IMR-90 (cell line): ENCODE measurements around the gene RLF. TPM values are rescaled to one million over a fixed set of nuclear protein-coding genes. Genes with fewer than 3 reads are reported as not detected.

Experiments used
- ATAC-seq: fragments of 200-7000 bp; cut with Tn5 transposase; 2 replicates; pipeline ENCODE4 v1.9.1; 2020; ENCODE audit warnings: low read depth, mild to moderate bottlenecking, moderate library complexity
- BruUV-seq: library from RNA; stranded (reverse); fragments of 400-500 nt; replicated peaks from 2 replicates; lab custom pipeline; 2021; lab: Mats Ljungman, UMichigan
- CTCF ChIA-PET: fragments of 300-600 bp; formaldehyde crosslinking; extraction: SDS; loops from one replicate; lab custom pipeline; 2021; ENCODE audit warnings: antibody characterized with exemption; lab: Yijun Ruan, JAX
- POLR2A ChIA-PET: fragments of 300-600 bp; sonication (Branson Sonifier 250); formaldehyde crosslinking; loops from one replicate; lab custom pipeline; 2022; ENCODE audit warnings: antibody characterized with exemption; ENCODE audit not compliant: unreplicated experiment; lab: Charles Lee
- DNase-seq: peaks from one replicate; pipeline ENCODE4 v3.0.0; 2013
- H2AFZ ChIP-seq: replicated peaks from 2 replicates; pipeline ENCODE3; 2013; ENCODE audit warnings: low read length, mild to moderate bottlenecking; ENCODE audit not compliant: poor library complexity
- H2AK5ac ChIP-seq: 2 replicates; pipeline ENCODE4 v1.6.1; 2013; ENCODE audit warnings: low read depth, low read length, inconsistent platforms
- H2AK9ac ChIP-seq: replicated peaks from 2 replicates; pipeline ENCODE3; 2013; ENCODE audit warnings: mild to moderate bottlenecking, low read depth, low read length, moderate library complexity; ENCODE audit not compliant: poor library complexity
- H2BK120ac ChIP-seq: 2 replicates; pipeline ENCODE4 v1.6.1; 2013; ENCODE audit warnings: low read depth, low read length, inconsistent platforms
- H2BK15ac ChIP-seq: 3 replicates; pipeline ENCODE4 v1.6.1; 2013; ENCODE audit warnings: low read depth, low read length, inconsistent platforms
- H2BK20ac ChIP-seq: 2 replicates; pipeline ENCODE4 v1.6.1; 2013; ENCODE audit warnings: low read depth, mild to moderate bottlenecking, inconsistent platforms, low read length, moderate library complexity
- H2BK5ac ChIP-seq: 2 replicates; pipeline ENCODE4 v1.6.1; 2013; ENCODE audit warnings: mild to moderate bottlenecking, low read depth, low read length, inconsistent platforms; ENCODE audit not compliant: poor library complexity, severe bottlenecking
- H3K14ac ChIP-seq: replicated peaks from 2 replicates; pipeline ENCODE4 v1.6.1; 2013; ENCODE audit warnings: low read depth, low read length, inconsistent platforms
- H3K18ac ChIP-seq: 2 replicates; pipeline ENCODE4 v1.6.1; 2013; ENCODE audit warnings: low read depth, low read length, control low read depth
- H3K23ac ChIP-seq: 2 replicates; pipeline ENCODE4 v1.6.1; 2013; ENCODE audit warnings: low read depth, low read length, inconsistent platforms
- H3K27ac ChIP-seq: 2 replicates; pipeline ENCODE4 v1.5.1; 2013; ENCODE audit warnings: mild to moderate bottlenecking, control low read depth, low read length; ENCODE audit not compliant: insufficient read depth
- H3K27me3 ChIP-seq: 2 replicates; pipeline ENCODE4 v1.6.1; 2013; ENCODE audit warnings: low read length; ENCODE audit not compliant: control insufficient read depth, insufficient read depth
- H3K36me3 ChIP-seq: 2 replicates; pipeline ENCODE4 v1.6.1; 2013; ENCODE audit warnings: low read length, mixed read lengths; ENCODE audit not compliant: control insufficient read depth, insufficient read depth
- H3K4ac ChIP-seq: 2 replicates; pipeline ENCODE4 v1.6.1; 2013; ENCODE audit warnings: low read depth, low read length, inconsistent platforms
- H3K4me1 ChIP-seq: 2 replicates; pipeline ENCODE4 v1.6.1; 2013; ENCODE audit warnings: low read length, mixed read lengths; ENCODE audit not compliant: control insufficient read depth, insufficient read depth
- H3K4me2 ChIP-seq: 2 replicates; pipeline ENCODE4 v1.6.1; 2013; ENCODE audit warnings: low read depth, mild to moderate bottlenecking, control low read depth, low read length, moderate library complexity
- H3K4me3 ChIP-seq: 2 replicates; pipeline ENCODE4 v1.5.1; 2013; ENCODE audit warnings: low read depth, mild to moderate bottlenecking, control low read depth, low read length, moderate library complexity; ENCODE audit not compliant: insufficient read depth
- H3K56ac ChIP-seq: 2 replicates; pipeline ENCODE4 v1.6.1; 2013; ENCODE audit warnings: low read length, inconsistent platforms; ENCODE audit not compliant: insufficient read depth; ENCODE audit errors: extremely low read depth
- H3K79me1 ChIP-seq, 2 experiments: 2 replicates each; pipeline ENCODE4 v1.6.1; 2013; ENCODE audit warnings: low read length in 2 of 2, inconsistent platforms in 1 of 2, low read depth in 1 of 2
- H3K9ac ChIP-seq: 2 replicates; pipeline ENCODE4 v1.6.1; 2013; ENCODE audit warnings: low read depth, low read length, control low read depth
- H3K9me1 ChIP-seq: 2 replicates; pipeline ENCODE4 v1.6.1; 2013; ENCODE audit warnings: low read length, inconsistent platforms; ENCODE audit not compliant: insufficient read depth
- H3K9me3 ChIP-seq: 2 replicates; pipeline ENCODE4 v1.6.1; 2013; ENCODE audit warnings: low read length; ENCODE audit not compliant: control insufficient read depth, insufficient read depth
- H4K20me1 ChIP-seq: 2 replicates; pipeline ENCODE4 v1.6.1; 2013; ENCODE audit warnings: low read length, inconsistent platforms; ENCODE audit not compliant: insufficient read depth
- H4K5ac ChIP-seq: 2 replicates; pipeline ENCODE4 v1.6.1; 2013; ENCODE audit warnings: mild to moderate bottlenecking, low read depth, low read length, control low read depth
- H4K8ac ChIP-seq, 2 experiments: 2 replicates each; pipeline ENCODE4 v1.6.1; 2013; ENCODE audit warnings: low read depth in 2 of 2, low read length in 2 of 2, control low read depth in 1 of 2, inconsistent platforms in 1 of 2
- H4K91ac ChIP-seq: 2 replicates; pipeline ENCODE4 v1.6.1; 2013; ENCODE audit warnings: low read depth, low read length, inconsistent platforms; ENCODE audit not compliant: insufficient read depth
- BHLHE40 ChIP-seq: fragments of 150-350 bp; IDR thresholded peaks from 2 replicates; pipeline ENCODE4 v1.6.1; 2016; ENCODE audit warnings: mild to moderate bottlenecking, low read depth, low read length
- CEBPB ChIP-seq: IDR thresholded peaks from 2 replicates; pipeline ENCODE4 v1.6.1; 2012; ENCODE audit warnings: low read depth, low read length, improper control_type of control experiment
- CHD1 ChIP-seq: IDR thresholded peaks from 2 replicates; pipeline ENCODE4 v1.6.1; 2012; ENCODE audit warnings: low read depth, low read length, improper control_type of control experiment
- FOS ChIP-seq: fragments of 150-350 bp; IDR thresholded peaks from 2 replicates; pipeline ENCODE4 v1.6.1; 2016; ENCODE audit warnings: low read depth, low read length
- MAFK ChIP-seq: IDR thresholded peaks from 2 replicates; pipeline ENCODE4 v1.6.1; 2012; ENCODE audit warnings: low read depth, low read length, improper control_type of control experiment
- MXI1 ChIP-seq: IDR thresholded peaks from 2 replicates; pipeline ENCODE4 v1.6.1; 2012; ENCODE audit warnings: low read depth, mild to moderate bottlenecking, low read length, moderate library complexity, borderline replicate concordance
- POLR2A ChIP-seq: IDR thresholded peaks from 2 replicates; pipeline ENCODE4 v1.6.1; 2012; ENCODE audit warnings: mild to moderate bottlenecking, low read depth, low read length
- RAD21 ChIP-seq: IDR thresholded peaks from 2 replicates; pipeline ENCODE4 v1.6.1; 2012; ENCODE audit warnings: low read length, improper control_type of control experiment
- RCOR1 ChIP-seq: IDR thresholded peaks from 2 replicates; pipeline ENCODE4 v1.6.1; 2012; ENCODE audit warnings: mild to moderate bottlenecking, low read length, improper control_type of control experiment; ENCODE audit not compliant: insufficient replicate concordance
- SMC3 ChIP-seq: fragments of 150-350 bp; IDR thresholded peaks from 2 replicates; pipeline ENCODE4 v1.6.1; 2016; ENCODE audit warnings: low read depth, mild to moderate bottlenecking, antibody characterized with exemption, low read length, moderate library complexity
- WGBS, 2 experiments: methylation state at CpG; one replicate each; pipeline versions ENCODE4 v1.1.5 to v1.1.7; 2013; ENCODE audit warnings: missing lambda C conversion rate in 2 of 2; ENCODE audit not compliant: insufficient read length in 1 of 2; ENCODE audit errors: extremely low coverage in 2 of 2; 5-methylcytosine and 5-hydroxymethylcytosine counted together
- dilution Hi-C: fragments of 300-500 bp; cut with HindIII; formaldehyde crosslinking; loops from one replicate; pipeline ENCODE4 v1.14.3; 2018; ENCODE audit warnings: low sequenced_read_pairs; ENCODE audit not compliant: unreplicated experiment
- in situ Hi-C: fragments of 300-500 bp; cut with MboI; formaldehyde crosslinking; loops from 3 replicates; pipeline ENCODE4 v1.14.3; 2019; ENCODE audit warnings: low sequenced_read_pairs, inconsistent platforms, mixed read lengths
- intact Hi-C: fragments of 100-400 bp; cut with micrococcal nuclease; formaldehyde crosslinking; loops from 2 replicates; pipeline ENCODE4 v1.10.0; 2022
- polyA plus RNA-seq, 3 experiments: library from polyadenylated mRNA; depleted of rRNA; stranded (reverse); fragments of >200 nt; gene quantifications; 2 replicates each; pipeline ENCODE4 v1.2.3, GENCODE V29; 2012; ENCODE audit warnings: low replicate concordance in 1 of 3
- total RNA-seq: library from RNA; depleted of rRNA; stranded (reverse); fragments of >200 nt; gene quantifications from 2 replicates; pipeline ENCODE4 v1.2.3, GENCODE V29; 2012
- TF ChIP-seq, protein P1 (sequence below): conservative IDR thresholded peaks from 2 replicates; pipeline ENCODE4 v1.5.1; 2012; ENCODE audit warnings: mild to moderate bottlenecking, low read depth, low read length, improper control_type of control experiment

Gene RLF
- total and polyA plus RNA-seq, 2 of the 4 experiments (the other 2 are of a cell fraction): 4.4 to 29.8 TPM

DNA sequence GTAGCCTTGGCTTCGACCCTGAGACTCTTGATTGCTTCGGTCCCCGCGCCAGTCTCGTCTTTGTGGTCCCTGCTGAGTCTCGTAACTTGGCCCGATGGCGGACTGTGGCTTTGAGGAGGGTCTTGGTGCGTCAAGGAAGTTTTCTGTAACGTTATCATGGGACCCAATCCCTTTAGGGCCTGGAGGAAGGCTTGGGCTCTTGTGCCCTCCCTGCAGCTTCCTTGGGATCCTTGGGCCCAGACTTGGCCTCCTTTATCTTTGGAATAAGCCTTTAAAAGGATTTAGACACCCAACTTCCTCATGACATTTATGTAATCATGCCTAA is 97.2 kb downstream of the RLF start (continued):
- TF ChIP-seq, protein P1, sequence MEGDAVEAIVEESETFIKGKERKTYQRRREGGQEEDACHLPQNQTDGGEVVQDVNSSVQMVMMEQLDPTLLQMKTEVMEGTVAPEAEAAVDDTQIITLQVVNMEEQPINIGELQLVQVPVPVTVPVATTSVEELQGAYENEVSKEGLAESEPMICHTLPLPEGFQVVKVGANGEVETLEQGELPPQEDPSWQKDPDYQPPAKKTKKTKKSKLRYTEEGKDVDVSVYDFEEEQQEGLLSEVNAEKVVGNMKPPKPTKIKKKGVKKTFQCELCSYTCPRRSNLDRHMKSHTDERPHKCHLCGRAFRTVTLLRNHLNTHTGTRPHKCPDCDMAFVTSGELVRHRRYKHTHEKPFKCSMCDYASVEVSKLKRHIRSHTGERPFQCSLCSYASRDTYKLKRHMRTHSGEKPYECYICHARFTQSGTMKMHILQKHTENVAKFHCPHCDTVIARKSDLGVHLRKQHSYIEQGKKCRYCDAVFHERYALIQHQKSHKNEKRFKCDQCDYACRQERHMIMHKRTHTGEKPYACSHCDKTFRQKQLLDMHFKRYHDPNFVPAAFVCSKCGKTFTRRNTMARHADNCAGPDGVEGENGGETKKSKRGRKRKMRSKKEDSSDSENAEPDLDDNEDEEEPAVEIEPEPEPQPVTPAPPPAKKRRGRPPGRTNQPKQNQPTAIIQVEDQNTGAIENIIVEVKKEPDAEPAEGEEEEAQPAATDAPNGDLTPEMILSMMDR: no peak
- no peak for TF ChIP-seq MAFK

DNA sequence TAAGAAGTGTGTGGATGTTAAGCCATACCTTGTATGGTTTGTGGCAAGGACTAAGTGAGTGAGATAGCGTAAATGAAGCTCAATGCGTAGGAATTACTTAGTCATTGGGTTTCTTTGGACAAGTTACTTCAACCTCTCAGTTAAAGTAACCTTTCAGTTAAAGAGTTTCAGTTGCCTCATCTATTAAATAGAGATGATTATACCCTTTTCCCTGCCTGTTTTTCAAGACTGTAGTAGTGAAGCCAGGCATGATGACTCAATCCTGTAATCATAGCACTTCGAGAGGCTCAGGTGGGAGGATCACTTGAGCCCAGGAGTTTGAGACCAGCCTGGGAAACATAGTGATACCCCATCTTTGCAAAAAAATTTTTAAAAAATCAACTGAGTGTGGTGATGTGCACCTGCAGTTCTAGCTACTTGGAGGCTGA is 103.2 kb downstream of the RLF start:
- no peak overlapping the region for H2BK20ac ChIP-seq
- DNase-seq: peak; percentile 24
- H3K36me3 ChIP-seq: peaks cover 21% of the 10 kb centered on the region
- intact Hi-C loops: no loop called here
- no peak overlapping the region for H3K4me2 ChIP-seq
- no peak for ATAC-seq
- H3K79me1 ChIP-seq: peaks cover 35 to 64% of the 10 kb centered on the region in 2 experiments
- no peaks in the 10 kb centered on the region for H3K9me3 ChIP-seq
- in situ Hi-C loops: no loop called here
- no peak overlapping the region for H2AK9ac ChIP-seq
- peaks cover 7% of the 10 kb centered on the region for H3K9me1 ChIP-seq
- no peak overlapping the region for H3K27ac ChIP-seq
- H3K23ac ChIP-seq: no peak overlapping the region
- H4K5ac ChIP-seq: no peak overlapping the region
- no peak overlapping the region for H3K4ac ChIP-seq
- dilution Hi-C loops: no loop called here
- no peak overlapping the region for H4K91ac ChIP-seq
- no peak overlapping the region for H2BK120ac ChIP-seq
- H3K14ac ChIP-seq: no peak overlapping the region
- ChIA-PET POLR2A (no interaction called here), CTCF (no interaction called here)
- no TSS peak for BruUV-seq
- H3K18ac ChIP-seq: no peak overlapping the region
- no peak overlapping the region for H3K56ac ChIP-seq
- TF ChIP-seq CEBPB (no peak), SMC3 (no peak), BHLHE40 (no peak), CHD1 (no peak), RAD21 (no peak), MXI1 (no peak), POLR2A (no peak), RCOR1 (no peak), FOS (no peak)
- peaks cover 7% of the 10 kb centered on the region for H3K4me1 ChIP-seq
- no peak overlapping the region for H4K8ac ChIP-seq
- 100% methylated on average over 2 of the region's 3 CpGs; no CpG with 5 or more reads in 1 of the 2 experiments for WGBS, 2 experiments
- H2BK15ac ChIP-seq: no peak overlapping the region
- H3K4me3 ChIP-seq: no peak overlapping the region
- no peak overlapping the region for H3K9ac ChIP-seq
- no peaks in the 10 kb centered on the region for H3K27me3 ChIP-seq
- H2AK5ac ChIP-seq: no peak overlapping the region
- no peak overlapping the region for H2AFZ ChIP-seq
- H4K20me1 ChIP-seq: peaks cover 9% of the 10 kb centered on the region
- no peak overlapping the region for H2BK5ac ChIP-seq
